ENCODE measurements around the gene NLN.

DNA sequence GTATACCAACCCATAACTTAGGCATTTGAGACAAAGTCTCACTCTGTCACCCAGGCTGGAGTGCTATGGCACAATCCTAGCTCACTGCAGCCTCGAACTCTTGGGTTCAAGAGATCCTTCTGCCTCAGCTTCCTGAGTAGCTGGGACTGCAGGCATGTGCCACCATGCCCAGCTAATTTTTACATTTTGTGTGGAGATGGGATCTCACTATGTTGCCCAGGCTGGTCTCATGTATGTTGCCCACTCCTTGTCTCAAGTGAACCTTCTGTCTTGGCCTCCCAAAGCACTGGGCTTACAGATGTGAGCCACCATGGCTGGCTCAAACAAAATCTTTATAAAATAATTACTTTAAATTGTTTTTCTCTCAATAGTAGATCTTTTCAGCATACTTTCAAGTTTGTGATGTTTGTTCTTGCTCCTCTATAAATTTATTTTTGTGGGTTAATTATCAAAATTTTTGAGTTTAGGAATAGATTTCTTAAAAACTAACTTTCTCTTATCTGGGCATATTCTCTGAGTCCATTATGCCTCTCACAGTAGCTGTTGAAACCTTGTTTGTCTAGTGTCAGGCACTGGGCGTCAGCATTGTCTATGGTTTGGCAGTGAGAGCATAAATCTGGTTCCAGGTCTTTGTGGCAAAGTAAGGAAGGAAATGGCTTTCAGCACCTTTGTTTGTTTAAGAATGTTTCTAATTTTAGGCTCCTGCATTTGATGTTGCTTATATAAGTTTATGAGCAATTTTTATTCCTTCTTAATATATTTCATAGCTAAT is 38.7 kb downstream of the NLN start:
- no peak for TF ChIP-seq EZH2phosphoT487 (IDR thresholded peaks at IDR 0.05; ENCODE audit: insufficient read depth, low read depth)
- TF ChIP-seq EZH2 (IDR thresholded peaks at IDR 0.05; ENCODE audit: insufficient read depth, poor library complexity, severe bottlenecking) = no peak

Data from GM23248 (cell line).